GOT3 (cell line): ENCODE results near the gene CARMIL1.
"Not testable (repeated sequence)": the region's sequence is repeated elsewhere in the genome, so short reads cannot be mapped to it uniquely, and the experiment has no call there.

Experiments used
- DNase-seq: peaks from one replicate; lab custom pipeline; 2025; ENCODE audit warnings: mixed read lengths; lab: John Stamatoyannopoulos, UW

The CARMIL1 gene

GRCh38 chr6:25369433-25370177 lies 90.4 kb downstream of the CARMIL1 start:
- no peak for DNase-seq

GRCh38 chr6:25370178-25371036 lies 91.2 kb downstream of the CARMIL1 start:
- no peak for DNase-seq

DNA sequence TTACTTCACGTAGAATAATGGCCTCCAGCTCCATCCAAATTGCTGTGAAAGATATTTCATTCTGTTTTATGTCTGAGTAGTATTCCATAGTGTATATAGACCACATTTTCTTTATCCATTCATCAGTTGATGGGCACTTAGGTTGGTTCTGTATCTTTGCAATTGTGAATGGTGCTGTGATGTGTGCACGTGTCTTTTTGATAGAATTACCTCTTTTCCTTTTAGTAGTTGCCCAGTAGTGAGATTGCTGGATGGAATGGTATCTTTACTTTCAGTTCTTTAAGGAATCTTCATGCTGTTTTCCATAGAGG lies 91.8 kb downstream of the CARMIL1 start:
- DNase-seq, result no peak

GRCh38 chr6:25375125-25375524 lies 96.0 kb downstream of the CARMIL1 start:
- DNase-seq, result no peak

GRCh38 chr6:25377664-25378063 lies 98.5 kb downstream of the CARMIL1 start:
- DNase-seq, result no peak

GRCh38 chr6:25381077-25381476 lies 101.9 kb downstream of the CARMIL1 start:
- DNase-seq, result no peak

- DNase-seq, result not testable (repeated sequence)
Observed at GRCh38 chr6:25382476-25382875, 103.3 kb downstream of the CARMIL1 start.

- no peak for DNase-seq
Observed at GRCh38 chr6:25384234-25384633, 105.1 kb downstream of the CARMIL1 start.

DNA sequence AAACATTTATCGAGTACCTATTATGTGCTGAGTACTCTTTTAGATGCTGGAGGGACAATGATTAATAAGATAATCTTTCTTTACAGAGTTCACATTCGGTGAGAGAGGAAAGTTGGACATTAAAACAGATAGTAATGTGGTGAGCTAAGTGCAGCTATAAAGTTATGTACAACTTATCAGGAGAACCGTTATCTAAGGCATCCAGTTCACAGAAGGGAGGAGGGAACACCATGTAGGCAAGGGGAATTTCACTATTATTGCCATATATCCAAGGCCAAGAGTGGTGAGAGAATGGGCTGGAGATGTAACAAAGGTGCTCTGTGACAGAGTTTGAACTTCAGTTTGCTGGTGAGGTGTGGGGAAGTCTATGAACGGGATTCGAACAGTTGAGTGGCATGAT lies 105.8 kb downstream of the CARMIL1 start:
- no peak for DNase-seq

DNA sequence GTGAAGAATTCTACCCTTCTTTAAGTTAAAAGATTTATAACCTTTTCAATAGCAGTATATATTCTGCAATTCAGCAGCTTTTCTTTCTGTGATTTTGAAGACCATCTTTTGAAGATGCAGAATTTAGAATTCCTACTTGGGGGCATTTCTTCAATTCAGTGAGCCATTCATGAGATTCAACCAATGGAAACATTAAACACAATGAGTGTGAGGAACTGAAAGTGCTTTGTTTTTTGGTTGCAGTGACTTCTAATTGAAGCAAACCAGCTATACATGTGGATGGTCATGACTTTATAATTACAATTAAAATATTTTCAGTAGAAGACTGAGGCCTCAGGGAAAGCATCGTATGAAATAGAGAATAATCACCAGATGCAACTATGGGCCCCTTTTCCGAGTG lies 108.3 kb downstream of the CARMIL1 start:
- no peak for DNase-seq

GRCh38 chr6:25387911-25388310 lies 108.7 kb downstream of the CARMIL1 start:
- no peak for DNase-seq

GRCh38 chr6:25388776-25389175 lies 109.6 kb downstream of the CARMIL1 start:
- DNase-seq, result no peak

GRCh38 chr6:25389471-25389870 lies 110.3 kb downstream of the CARMIL1 start:
- no peak for DNase-seq

- DNase-seq, result no peak
Observed at GRCh38 chr6:25392372-25392771, 113.2 kb downstream of the CARMIL1 start.

GRCh38 chr6:25395731-25396130 lies 116.6 kb downstream of the CARMIL1 start:
- no peak for DNase-seq

- no peak for DNase-seq
Observed at GRCh38 chr6:25397406-25397805, 118.2 kb downstream of the CARMIL1 start.

DNA sequence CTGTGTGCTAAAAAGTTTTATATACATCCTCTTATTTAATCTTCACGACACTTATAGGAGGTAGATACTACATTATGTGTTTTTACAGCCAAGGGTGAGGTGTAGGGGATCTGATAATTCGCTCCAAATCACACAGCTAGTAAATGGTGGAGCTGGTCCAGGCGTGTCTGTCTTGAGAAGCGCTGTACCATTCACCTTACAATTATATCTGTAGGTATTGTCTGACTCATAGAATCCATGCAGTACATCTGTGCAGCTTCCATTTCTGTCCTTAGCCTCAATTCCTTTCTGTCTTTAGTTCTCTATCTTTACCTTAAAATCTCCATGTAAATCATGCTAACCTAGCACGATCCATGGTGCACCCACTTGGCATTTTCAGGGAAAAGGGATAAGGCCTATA lies 120.7 kb downstream of the CARMIL1 start:
- no peak for DNase-seq

DNA sequence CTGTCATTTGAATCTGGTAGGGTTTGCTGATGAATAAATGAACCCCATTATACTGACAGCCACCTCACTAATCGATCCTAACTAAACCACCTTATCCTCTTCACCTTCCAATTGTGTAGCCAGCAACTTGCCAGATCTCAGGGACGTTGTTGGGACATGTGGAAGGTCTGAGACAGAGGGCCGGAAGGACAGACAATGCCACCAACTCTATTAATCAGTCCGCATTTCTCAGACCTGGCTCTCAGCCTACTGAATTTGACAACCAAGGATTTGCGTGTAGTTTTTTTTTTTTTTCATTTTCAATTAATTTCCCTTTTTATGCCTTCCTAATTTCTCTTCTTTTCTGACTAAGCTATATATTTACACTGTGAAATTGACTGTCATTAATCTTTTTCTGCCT lies 122.5 kb downstream of the CARMIL1 start:
- no peak for DNase-seq

DNA sequence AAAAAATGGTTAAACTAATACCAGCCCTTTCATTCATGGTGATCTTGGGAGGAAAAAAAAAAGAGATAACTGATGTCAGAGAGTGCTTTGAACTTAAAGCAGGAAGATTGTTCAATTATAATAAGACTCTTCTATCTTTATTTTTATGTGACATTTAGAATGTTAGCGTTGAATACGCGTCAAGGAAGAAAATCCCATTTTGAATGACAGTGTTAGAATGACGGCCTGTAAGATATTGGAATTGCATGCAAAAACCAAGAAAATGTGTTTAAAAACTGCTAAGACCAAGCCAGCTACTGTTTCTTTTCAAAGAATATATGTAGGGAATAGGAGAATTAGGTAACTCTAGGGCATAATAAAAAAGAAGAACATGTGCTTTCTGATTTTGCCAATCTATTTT lies 123.0 kb downstream of the CARMIL1 start:
- DNase-seq, result no peak

DNA sequence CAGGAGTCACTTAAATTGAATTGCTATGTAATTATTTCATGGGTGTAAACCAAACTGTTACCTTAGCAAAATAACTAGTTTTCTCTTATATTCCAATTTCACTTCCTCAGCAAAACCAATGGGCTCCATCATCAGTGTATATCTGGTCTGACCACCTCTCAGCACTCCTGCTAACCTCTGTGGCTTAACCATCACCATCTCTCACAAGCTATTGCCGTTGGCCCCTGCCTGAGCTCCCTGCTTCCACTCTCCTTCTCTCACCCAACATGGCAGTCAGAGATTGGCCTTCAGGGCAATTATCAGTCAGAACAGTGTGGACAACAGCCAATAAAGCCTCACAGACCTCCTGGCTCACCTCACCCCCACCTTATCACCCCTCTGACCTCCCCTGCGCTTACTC lies 124.0 kb downstream of the CARMIL1 start:
- no peak for DNase-seq

DNA sequence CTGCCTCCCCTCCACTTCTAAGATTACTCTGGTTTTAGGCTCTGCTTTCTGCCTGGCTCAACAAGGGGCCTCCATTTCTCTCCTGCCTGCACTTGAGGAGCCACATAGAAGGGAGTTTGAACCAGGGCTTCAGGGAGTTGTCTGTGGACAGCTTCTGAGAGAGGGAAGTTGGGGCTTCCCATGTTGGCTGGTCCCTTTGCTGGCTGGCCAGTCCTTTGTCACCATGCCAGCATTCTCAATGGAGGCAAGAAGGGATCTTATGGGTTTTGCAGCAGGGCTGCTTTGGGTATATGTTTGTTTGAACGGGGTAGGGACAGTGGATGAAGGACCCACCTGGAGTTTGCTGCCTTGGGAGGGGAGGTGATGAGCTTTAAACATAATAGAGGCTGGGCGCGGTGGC lies 124.9 kb downstream of the CARMIL1 start:
- no peak for DNase-seq

DNA sequence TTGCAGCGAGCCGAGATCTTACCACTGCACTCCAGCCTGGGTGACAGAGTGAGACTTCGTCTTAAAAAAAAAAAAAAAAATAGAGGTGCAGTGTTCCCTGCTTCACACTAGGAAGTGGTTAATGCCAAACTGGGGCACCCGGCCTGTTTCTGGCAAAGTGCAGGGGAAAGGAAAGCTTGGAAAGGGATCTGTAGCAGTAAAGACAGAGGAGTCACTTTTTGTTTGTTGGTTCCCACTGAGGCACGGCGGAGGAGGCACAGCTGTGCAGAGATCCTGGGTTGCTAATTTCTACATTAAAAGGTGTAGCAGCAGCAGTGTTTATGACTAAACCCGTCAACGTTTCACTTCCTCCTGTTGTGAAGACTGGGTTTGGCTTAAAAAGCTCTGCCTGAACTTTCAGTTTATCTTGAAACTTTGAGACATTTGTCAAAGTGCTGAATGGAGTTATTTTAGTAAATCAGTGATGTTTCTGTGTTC lies 125.6 kb downstream of the CARMIL1 start:
- no peak for DNase-seq

- no peak for DNase-seq
Observed at GRCh38 chr6:25405442-25405841, 126.3 kb downstream of the CARMIL1 start.
